ENCODE data around the gene MTHFD1L.

MTHFD1L gene

GRCh38 chr6:151015101-151015700 is 149.7 kb downstream of the MTHFD1L start:
- H3K4me3 ChIP-seq (ENCODE audit: low read depth, low read length), result no peak overlapping the region
- no peak for TF ChIP-seq CTCF (IDR thresholded peaks at IDR 0.05; ENCODE audit: control insufficient read depth, extremely low read depth, insufficient read depth)
- no peak for DNase-seq (ENCODE audit: low read depth)

GRCh38 chr6:151016107-151016506 is 150.6 kb downstream of the MTHFD1L start:
- no peak overlapping the region for H3K4me3 ChIP-seq (ENCODE audit: low read depth, low read length)
- no peak for DNase-seq (ENCODE audit: low read depth)
- no peak for TF ChIP-seq CTCF (IDR thresholded peaks at IDR 0.05; ENCODE audit: control insufficient read depth, extremely low read depth, insufficient read depth)

GRCh38 chr6:151018046-151018445 is 152.5 kb downstream of the MTHFD1L start:
- no peak overlapping the region for H3K4me3 ChIP-seq (ENCODE audit: low read depth, low read length)
- DNase-seq (ENCODE audit: low read depth), result no peak
- TF ChIP-seq CTCF (IDR thresholded peaks at IDR 0.05; ENCODE audit: control insufficient read depth, extremely low read depth, insufficient read depth), result no peak

- TF ChIP-seq CTCF (IDR thresholded peaks at IDR 0.05; ENCODE audit: control insufficient read depth, extremely low read depth, insufficient read depth), result no peak
- no peak for DNase-seq (ENCODE audit: low read depth)
These were observed 153.6 kb downstream of the MTHFD1L start for GRCh38 chr6:151018911-151019782.

GRCh38 chr6:151021896-151022295 is 156.4 kb downstream of the MTHFD1L start:
- no peak for DNase-seq (ENCODE audit: low read depth)
- no peak overlapping the region for H3K4me3 ChIP-seq (ENCODE audit: low read depth, low read length)
- no peak for TF ChIP-seq CTCF (IDR thresholded peaks at IDR 0.05; ENCODE audit: control insufficient read depth, extremely low read depth, insufficient read depth)

More at GRCh38 chr6:151018911-151019782, 153.6 kb downstream of the MTHFD1L start:
- H3K4me3 ChIP-seq (ENCODE audit: low read depth, low read length), result no peak overlapping the region

- no peak overlapping the region for H3K4me3 ChIP-seq (ENCODE audit: low read depth, low read length)
- TF ChIP-seq CTCF (IDR thresholded peaks at IDR 0.05; ENCODE audit: control insufficient read depth, extremely low read depth, insufficient read depth), result no peak
- DNase-seq (ENCODE audit: low read depth), result no peak
These were observed 157.0 kb downstream of the MTHFD1L start for GRCh38 chr6:151022492-151022891.

Measured in LNCaP clone FGC (cell line).